ENCODE measurements around the gene ZNF593OS. TPM values are rescaled to one million over a fixed set of nuclear protein-coding genes. Genes with fewer than 3 reads are reported as not detected.

Gene ZNF593OS
- total and polyA plus RNA-seq, 2 donors (not counting 1 experiment from before 2014, with no cell fraction given), result 0.09 TPM; not detected in 1

DNA sequence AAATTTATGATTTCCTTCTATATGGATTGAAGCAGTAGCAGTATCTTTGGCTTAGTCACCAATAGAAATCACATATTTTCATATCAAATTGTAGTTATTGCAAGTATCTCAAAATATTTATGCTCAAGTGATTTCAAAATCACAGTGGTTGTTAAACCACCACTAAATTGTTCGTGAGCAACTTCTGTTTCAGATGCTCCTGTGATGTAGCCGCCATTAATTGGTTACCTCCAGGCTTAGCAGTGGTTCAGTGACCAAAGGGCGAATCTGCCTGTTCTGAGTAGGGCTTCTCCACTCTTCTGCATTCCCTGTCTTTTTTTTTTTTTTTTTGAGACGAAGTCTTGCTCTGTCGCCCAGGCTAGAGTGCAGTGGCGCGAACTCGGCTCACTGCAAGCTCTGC lies 3.7 kb upstream of the ZNF593OS start:
- no peak overlapping the region for H3K4me3 Mint-ChIP-seq
- no peak overlapping the region for H3K9ac ChIP-seq (ENCODE audit: low read length)
- H3K79me2 ChIP-seq (ENCODE audit: control insufficient read depth, insufficient read depth, low read length), result peaks cover 8% of the 10 kb centered on the region
- CTCF ChIA-PET, result interaction anchor here (2.1 to 4.1 kb wide), 2 partner anchors 59 to 242 kb away, joined by 5 to 12 read pairs; partner anchors contain the start of gene CEP85
- H3K36me3 ChIP-seq (replicated peaks in 1 of 2; ENCODE audit: control extremely low read depth in 1 of 2, control insufficient read depth in 1 of 2, extremely low read depth in 1 of 2, insufficient read depth in 2 of 2, low read length in 1 of 2), result no peaks in the 10 kb centered on the region
- no peaks in the 10 kb centered on the region for H3K9me3 Mint-ChIP-seq (ENCODE audit: insufficient read depth)
- H3K27me3 ChIP-seq (replicated peaks in 1 of 4; ENCODE audit: control extremely low read depth in 1 of 4, control insufficient read depth in 3 of 4, insufficient read depth in 4 of 4, low read length in 3 of 4), result no peaks in the 10 kb centered on the region
- no peak overlapping the region for H3K27ac Mint-ChIP-seq
- H3K27ac ChIP-seq (ENCODE audit: low read length in 2 of 2), result no peak overlapping the region
- ATAC-seq (ENCODE audit: low read depth) (no peak), DNase-seq (no peak)
- no peaks in the 10 kb centered on the region for H3K9me3 ChIP-seq (ENCODE audit: control extremely low read depth in 1 of 3, control insufficient read depth in 2 of 3, insufficient read depth in 1 of 3, low read length in 2 of 3)
- TF ChIP-seq, protein P1, sequence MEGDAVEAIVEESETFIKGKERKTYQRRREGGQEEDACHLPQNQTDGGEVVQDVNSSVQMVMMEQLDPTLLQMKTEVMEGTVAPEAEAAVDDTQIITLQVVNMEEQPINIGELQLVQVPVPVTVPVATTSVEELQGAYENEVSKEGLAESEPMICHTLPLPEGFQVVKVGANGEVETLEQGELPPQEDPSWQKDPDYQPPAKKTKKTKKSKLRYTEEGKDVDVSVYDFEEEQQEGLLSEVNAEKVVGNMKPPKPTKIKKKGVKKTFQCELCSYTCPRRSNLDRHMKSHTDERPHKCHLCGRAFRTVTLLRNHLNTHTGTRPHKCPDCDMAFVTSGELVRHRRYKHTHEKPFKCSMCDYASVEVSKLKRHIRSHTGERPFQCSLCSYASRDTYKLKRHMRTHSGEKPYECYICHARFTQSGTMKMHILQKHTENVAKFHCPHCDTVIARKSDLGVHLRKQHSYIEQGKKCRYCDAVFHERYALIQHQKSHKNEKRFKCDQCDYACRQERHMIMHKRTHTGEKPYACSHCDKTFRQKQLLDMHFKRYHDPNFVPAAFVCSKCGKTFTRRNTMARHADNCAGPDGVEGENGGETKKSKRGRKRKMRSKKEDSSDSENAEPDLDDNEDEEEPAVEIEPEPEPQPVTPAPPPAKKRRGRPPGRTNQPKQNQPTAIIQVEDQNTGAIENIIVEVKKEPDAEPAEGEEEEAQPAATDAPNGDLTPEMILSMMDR (IDR thresholded peaks at IDR 0.05), result no peak
- no peak for TF ChIP-seq EZH2 (IDR thresholded peaks at IDR 0.05; ENCODE audit: borderline replicate concordance, insufficient read depth, low read depth, low read length, poor library complexity, severe bottlenecking)
- POLR2A ChIA-PET, result no interaction called here
- no peaks in the 10 kb centered on the region for H4K20me1 ChIP-seq (ENCODE audit: control insufficient read depth, insufficient read depth, low read length, poor library complexity, severe bottlenecking)
- intact Hi-C loops (cut with micrococcal nuclease), result no loop called here
- 100% methylated on average over 3 of the region's 8 CpGs for WGBS (ENCODE audit: insufficient coverage)
- H2AFZ ChIP-seq (ENCODE audit: insufficient read depth, low read depth, low read length, poor library complexity, severe bottlenecking), result no peak overlapping the region
- no peaks in the 10 kb centered on the region for H3K27me3 Mint-ChIP-seq
- H3K4me1 Mint-ChIP-seq, result peaks cover 7% of the 10 kb centered on the region
- H3K4me1 ChIP-seq (ENCODE audit: control insufficient read depth in 2 of 2, insufficient read depth in 2 of 2, low read length in 2 of 2), result peaks cover 6 to 8% of the 10 kb centered on the region in 2 donors
- no peak overlapping the region for H3K4me2 ChIP-seq (replicated peaks; ENCODE audit: low read depth, low read length, poor library complexity, severe bottlenecking)
- no peak overlapping the region for H3K4me3 ChIP-seq (ENCODE audit: control extremely low read depth in 1 of 5, extremely low read depth in 1 of 5, insufficient read depth in 1 of 5, low read depth in 2 of 5, low read length in 4 of 5)

DNA sequence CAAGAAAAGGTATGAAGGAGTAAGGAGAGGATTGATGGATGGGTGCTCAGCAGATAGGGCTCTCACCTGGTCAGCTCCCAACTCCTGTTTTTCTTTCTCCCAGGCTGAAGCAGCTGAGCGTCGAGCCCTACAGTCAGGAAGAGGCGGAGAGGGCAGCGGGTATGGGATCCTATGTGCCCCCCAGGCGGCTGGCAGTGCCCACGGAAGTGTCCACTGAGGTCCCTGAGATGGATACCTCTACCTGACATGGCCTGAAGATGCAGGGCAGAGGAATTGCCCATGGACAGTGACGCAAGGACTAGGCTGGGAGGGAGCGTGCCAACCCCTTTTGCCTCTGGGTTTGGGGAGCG lies 1.2 kb downstream of the ZNF593OS start:
- peak overlapping the region; percentile 58 to 94 (median 86) for H3K4me3 ChIP-seq (ENCODE audit: control extremely low read depth in 1 of 5, extremely low read depth in 1 of 5, insufficient read depth in 1 of 5, low read depth in 2 of 5, low read length in 4 of 5)
- WGBS (ENCODE audit: insufficient coverage), result 76% methylated on average over 9 of the region's 9 CpGs
- POLR2A ChIA-PET, result no interaction called here
- H3K27me3 ChIP-seq (replicated peaks in 1 of 4; ENCODE audit: control extremely low read depth in 1 of 4, control insufficient read depth in 3 of 4, insufficient read depth in 4 of 4, low read length in 3 of 4), result no peaks in the 10 kb centered on the region
- TF ChIP-seq, protein P1 (IDR thresholded peaks at IDR 0.05), result no peak
- no peak for TF ChIP-seq EZH2 (IDR thresholded peaks at IDR 0.05; ENCODE audit: borderline replicate concordance, insufficient read depth, low read depth, low read length, poor library complexity, severe bottlenecking)
- H3K27ac ChIP-seq (ENCODE audit: low read length in 2 of 2), result peak overlapping the region in 1 of 2 donors; percentile 91
- H3K4me2 ChIP-seq (replicated peaks; ENCODE audit: low read depth, low read length, poor library complexity, severe bottlenecking), result peak overlapping the region; percentile 95
- H2AFZ ChIP-seq (ENCODE audit: insufficient read depth, low read depth, low read length, poor library complexity, severe bottlenecking), result peak overlapping the region; percentile 94
- Mint-ChIP-seq H3K4me3 (peak overlapping the region; percentile 93), H3K27me3 (no peaks in the 10 kb centered on the region), H3K27ac (peak overlapping the region; percentile 85), H3K9me3 (ENCODE audit: insufficient read depth) (no peaks in the 10 kb centered on the region), H3K4me1 (peaks cover 15% of the 10 kb centered on the region)
- CTCF ChIA-PET, result interaction anchor here (0.9 to 2.2 kb wide), 19 partner anchors 8 to 262 kb away, joined by 3 to 42 read pairs (median 8); partner anchors contain the start of genes CEP85, DHDDS, PDIK1L and SH3BGRL3
- H3K79me2 ChIP-seq (ENCODE audit: control insufficient read depth, insufficient read depth, low read length), result peaks cover 14% of the 10 kb centered on the region
- H3K36me3 ChIP-seq (replicated peaks in 1 of 2; ENCODE audit: control extremely low read depth in 1 of 2, control insufficient read depth in 1 of 2, extremely low read depth in 1 of 2, insufficient read depth in 2 of 2, low read length in 1 of 2), result no peaks in the 10 kb centered on the region
- H4K20me1 ChIP-seq (ENCODE audit: control insufficient read depth, insufficient read depth, low read length, poor library complexity, severe bottlenecking), result no peaks in the 10 kb centered on the region
- H3K9ac ChIP-seq (ENCODE audit: low read length), result peak overlapping the region; percentile 96
- DNase-seq, result no peak
- H3K4me1 ChIP-seq (ENCODE audit: control insufficient read depth in 2 of 2, insufficient read depth in 2 of 2, low read length in 2 of 2), result peaks cover 7 to 15% of the 10 kb centered on the region in 2 donors
- intact Hi-C loops (cut with micrococcal nuclease), result no loop called here
- H3K9me3 ChIP-seq (ENCODE audit: control extremely low read depth in 1 of 3, control insufficient read depth in 2 of 3, insufficient read depth in 1 of 3, low read length in 2 of 3), result no peaks in the 10 kb centered on the region
- ATAC-seq (ENCODE audit: low read depth), result no peak
